ENCODE data around the gene TUBGCP3. TPM values are rescaled to one million over a fixed set of nuclear protein-coding genes. Genes with fewer than 3 reads are reported as not detected.
A peak's percentile ranks its signal among the peaks of the same experiment; 100 is the strongest.

The TUBGCP3 gene
- total and polyA plus RNA-seq, 5 donors from 2014 or later = 10.9 to 40.7 (median 15.0) TPM

DNA sequence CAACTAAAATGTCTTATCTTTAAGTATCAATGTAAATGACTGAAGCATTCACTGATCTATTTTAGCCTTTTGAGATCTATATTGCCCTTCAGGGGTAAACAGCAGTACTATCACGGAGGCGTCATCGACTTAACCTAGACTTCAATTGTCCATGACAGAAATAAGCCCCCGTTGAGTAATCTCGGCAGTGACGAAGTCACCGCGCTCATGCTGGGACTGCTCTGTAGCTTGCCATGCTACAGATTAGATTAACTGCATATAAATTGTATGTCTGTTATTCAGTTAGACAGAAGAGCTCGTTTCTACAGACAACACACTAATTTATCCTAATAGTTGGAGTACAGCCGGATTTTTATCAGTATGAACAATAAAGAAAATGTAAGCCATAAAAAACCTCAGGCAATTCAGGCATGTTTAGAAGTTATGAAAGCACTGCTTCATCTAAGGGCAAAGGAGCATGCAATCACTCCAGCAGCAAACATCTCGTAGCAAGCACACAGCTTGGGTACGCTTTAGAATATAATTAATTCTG, 56.6 kb downstream of the TUBGCP3 start:
- no peaks in the 10 kb centered on the region for H3K27me3 Mint-ChIP-seq
- no peak for DNase-seq
- no peak overlapping the region for H3K27ac Mint-ChIP-seq
- Histone ChIP-seq H3K27me3 (ENCODE audit: control insufficient read depth, insufficient read depth, low read length) (no peaks in the 10 kb centered on the region), H3K9me3 (ENCODE audit: control insufficient read depth in 2 of 2, low read length in 2 of 2) (no peaks in the 10 kb centered on the region), H3K27ac (ENCODE audit: insufficient read depth, low read length, poor library complexity, severe bottlenecking) (no peak overlapping the region), H3K36me3 (ENCODE audit: control insufficient read depth, insufficient read depth, low read length) (no peaks in the 10 kb centered on the region), H3K4me3 (ENCODE audit: low read depth, low read length) (no peak overlapping the region), H3K4me1 (ENCODE audit: control insufficient read depth, insufficient read depth, low read length, poor library complexity, severe bottlenecking) (peaks cover 11% of the 10 kb centered on the region)
- H3K4me1 Mint-ChIP-seq = peaks cover 4 to 21% (median 13%) of the 10 kb centered on the region in 4 donors
- H3K4me3 Mint-ChIP-seq = no peak overlapping the region
- H3K9me3 Mint-ChIP-seq = no peaks in the 10 kb centered on the region
- ATAC-seq (ENCODE audit: low read depth in 2 of 2) = no peak
- no peaks in the 10 kb centered on the region for H3K36me3 Mint-ChIP-seq

- H3K4me3 ChIP-seq (ENCODE audit: low read depth, low read length) = no peak overlapping the region
- no peak for ATAC-seq (ENCODE audit: low read depth in 2 of 2)
- Mint-ChIP-seq H3K36me3 (no peaks in the 10 kb centered on the region), H3K9me3 (no peaks in the 10 kb centered on the region), H3K27ac (no peak overlapping the region), H3K27me3 (no peaks in the 10 kb centered on the region), H3K4me3 (no peak overlapping the region), H3K4me1 (peaks cover 4 to 21% (median 13%) of the 10 kb centered on the region in 4 donors)
- no peak for DNase-seq
- H3K4me1 ChIP-seq (ENCODE audit: control insufficient read depth, insufficient read depth, low read length, poor library complexity, severe bottlenecking) = peaks cover 11% of the 10 kb centered on the region
- no peaks in the 10 kb centered on the region for H3K27me3 ChIP-seq (ENCODE audit: control insufficient read depth, insufficient read depth, low read length)
- peaks cover 3% of the 10 kb centered on the region for H3K36me3 ChIP-seq (ENCODE audit: control insufficient read depth, insufficient read depth, low read length)
- H3K27ac ChIP-seq (ENCODE audit: insufficient read depth, low read length, poor library complexity, severe bottlenecking) = no peak overlapping the region
- no peaks in the 10 kb centered on the region for H3K9me3 ChIP-seq (ENCODE audit: control insufficient read depth in 2 of 2, low read length in 2 of 2)
Observed at GRCh38 chr13:112530861-112531260, 57.1 kb downstream of the TUBGCP3 start.

GRCh38 chr13:112529216-112529615, 58.7 kb downstream of the TUBGCP3 start:
- Histone ChIP-seq H3K27me3 (ENCODE audit: control insufficient read depth, insufficient read depth, low read length) (no peaks in the 10 kb centered on the region), H3K4me1 (ENCODE audit: control insufficient read depth, insufficient read depth, low read length, poor library complexity, severe bottlenecking) (peaks cover 11% of the 10 kb centered on the region), H3K27ac (ENCODE audit: insufficient read depth, low read length, poor library complexity, severe bottlenecking) (no peak overlapping the region), H3K36me3 (ENCODE audit: control insufficient read depth, insufficient read depth, low read length) (peaks cover 12% of the 10 kb centered on the region), H3K4me3 (ENCODE audit: low read depth, low read length) (no peak overlapping the region), H3K9me3 (ENCODE audit: control insufficient read depth in 2 of 2, low read length in 2 of 2) (no peaks in the 10 kb centered on the region)
- Mint-ChIP-seq H3K4me3 (no peak overlapping the region), H3K9me3 (no peaks in the 10 kb centered on the region), H3K27me3 (no peaks in the 10 kb centered on the region), H3K4me1 (peaks cover 2 to 13% (median 8%) of the 10 kb centered on the region in 4 donors), H3K36me3 (no peaks in the 10 kb centered on the region), H3K27ac (no peak overlapping the region)
- DNase-seq (no peak), ATAC-seq (ENCODE audit: low read depth in 2 of 2) (no peak)

DNA sequence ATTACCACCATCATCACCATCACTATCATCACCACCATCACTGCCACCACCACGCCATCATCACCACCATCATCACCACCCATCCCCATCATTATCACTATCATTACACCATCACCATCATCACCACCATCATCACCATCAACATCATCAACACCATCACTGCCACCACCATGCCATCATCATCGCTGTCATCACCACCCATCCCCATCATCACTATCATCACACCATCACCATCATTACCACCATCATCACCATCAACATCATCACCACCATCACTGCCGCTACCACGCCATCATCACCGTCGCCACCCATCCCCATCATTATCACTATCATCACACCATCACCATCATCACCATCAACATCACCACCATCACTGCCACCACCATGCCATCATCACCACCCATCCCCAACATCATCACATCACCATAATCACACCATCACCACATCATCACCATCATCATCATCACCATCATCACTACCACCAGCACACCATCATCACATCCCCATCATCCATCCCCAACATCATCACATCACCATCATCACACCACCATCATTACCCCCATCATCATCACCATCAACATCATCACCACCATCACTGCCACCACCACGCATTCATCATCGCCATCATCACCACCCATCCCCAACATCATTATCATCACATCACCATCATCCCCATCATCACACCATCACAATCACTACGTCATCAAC, 61.7 kb downstream of the TUBGCP3 start:
- no peak overlapping the region for H3K27ac Mint-ChIP-seq
- H3K9me3 Mint-ChIP-seq = no peaks in the 10 kb centered on the region
- DNase-seq (no peak), ATAC-seq (ENCODE audit: low read depth in 2 of 2) (no peak)
- no peaks in the 10 kb centered on the region for H3K27me3 Mint-ChIP-seq
- peaks cover 29% of the 10 kb centered on the region for H3K36me3 ChIP-seq (ENCODE audit: control insufficient read depth, insufficient read depth, low read length)
- H3K27ac ChIP-seq (ENCODE audit: insufficient read depth, low read length, poor library complexity, severe bottlenecking) = no peak overlapping the region
- H3K9me3 ChIP-seq (ENCODE audit: control insufficient read depth in 2 of 2, low read length in 2 of 2) = no peaks in the 10 kb centered on the region
- H3K27me3 ChIP-seq (ENCODE audit: control insufficient read depth, insufficient read depth, low read length) = no peaks in the 10 kb centered on the region
- H3K36me3 Mint-ChIP-seq = peaks cover 7% of the 10 kb centered on the region
- H3K4me1 ChIP-seq (ENCODE audit: control insufficient read depth, insufficient read depth, low read length, poor library complexity, severe bottlenecking) = no peaks in the 10 kb centered on the region
- peaks cover 0 to 3% (median under 1%) of the 10 kb centered on the region in 4 donors for H3K4me1 Mint-ChIP-seq
- no peak overlapping the region for H3K4me3 Mint-ChIP-seq
- H3K4me3 ChIP-seq (ENCODE audit: low read depth, low read length) = no peak overlapping the region

GRCh38 chr13:112525356-112525945, 62.5 kb downstream of the TUBGCP3 start:
- no peak overlapping the region for H3K4me3 Mint-ChIP-seq
- H3K36me3 ChIP-seq (ENCODE audit: control insufficient read depth, insufficient read depth, low read length) = peaks cover 34% of the 10 kb centered on the region

DNA sequence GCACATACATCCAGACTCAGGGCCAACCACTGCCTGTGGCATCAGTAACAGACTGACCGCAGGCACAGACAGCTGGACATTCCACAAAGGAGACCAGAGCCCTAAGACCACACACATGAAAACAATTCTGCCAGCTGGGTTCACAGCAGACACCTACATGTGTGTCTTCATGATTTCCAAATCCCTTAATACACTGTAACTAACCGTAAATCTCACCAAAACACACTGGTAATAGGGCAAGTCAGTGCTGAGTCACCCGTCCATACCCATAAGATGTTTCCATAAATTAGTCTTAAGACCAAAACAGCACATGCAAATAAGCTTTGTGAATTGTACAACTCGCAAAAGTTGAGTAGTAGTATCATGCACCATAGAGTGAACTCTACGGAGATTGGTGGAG, 65.4 kb downstream of the TUBGCP3 start:
- ATAC-seq (ENCODE audit: low read depth in 2 of 2) = no peak
- H3K36me3 ChIP-seq (ENCODE audit: control insufficient read depth, insufficient read depth, low read length) = peaks cover 58% of the 10 kb centered on the region
- no peaks in the 10 kb centered on the region for H3K27me3 ChIP-seq (ENCODE audit: control insufficient read depth, insufficient read depth, low read length)

More at GRCh38 chr13:112525356-112525945, 62.5 kb downstream of the TUBGCP3 start:
- H3K27ac ChIP-seq (ENCODE audit: insufficient read depth, low read length, poor library complexity, severe bottlenecking) = no peak overlapping the region
- Mint-ChIP-seq H3K27ac (no peak overlapping the region), H3K9me3 (no peaks in the 10 kb centered on the region), H3K4me1 (no peaks in the 10 kb centered on the region), H3K36me3 (peaks cover 15% of the 10 kb centered on the region), H3K27me3 (no peaks in the 10 kb centered on the region)
- no peaks in the 10 kb centered on the region for H3K9me3 ChIP-seq (ENCODE audit: control insufficient read depth in 2 of 2, low read length in 2 of 2)
- H3K4me3 ChIP-seq (ENCODE audit: low read depth, low read length) = no peak overlapping the region
- H3K4me1 ChIP-seq (ENCODE audit: control insufficient read depth, insufficient read depth, low read length, poor library complexity, severe bottlenecking) = no peaks in the 10 kb centered on the region
- no peak for ATAC-seq (ENCODE audit: low read depth in 2 of 2)
- no peak for DNase-seq
- no peaks in the 10 kb centered on the region for H3K27me3 ChIP-seq (ENCODE audit: control insufficient read depth, insufficient read depth, low read length)

DNA sequence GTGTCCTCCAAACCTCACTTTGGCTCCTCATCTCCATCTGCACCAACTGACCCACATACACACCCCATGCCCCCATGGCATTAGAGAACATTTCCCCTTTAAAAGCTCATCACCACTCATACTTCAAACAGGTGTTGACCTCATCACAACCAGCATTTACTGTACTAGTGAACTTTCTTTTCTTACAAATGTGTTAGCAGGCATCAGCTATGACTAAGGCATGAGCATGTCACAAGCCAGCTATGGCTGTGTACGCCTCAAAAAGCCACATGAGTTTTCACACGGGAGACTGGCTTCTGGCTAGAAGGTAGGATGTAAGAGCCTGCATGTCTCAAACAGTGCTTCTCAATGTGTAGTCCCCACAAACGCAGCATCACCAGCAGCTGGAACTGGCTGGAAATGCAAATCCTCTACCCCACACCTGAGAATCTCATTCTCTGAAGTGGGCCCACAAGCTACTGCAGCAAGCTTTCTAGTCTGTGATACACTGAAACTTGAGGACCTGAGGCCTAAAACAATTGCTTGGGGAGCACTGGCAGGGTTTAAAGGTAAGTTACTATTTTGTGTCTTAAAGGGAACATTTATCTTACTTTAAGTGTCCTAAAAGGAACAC, 66.8 kb downstream of the TUBGCP3 start:
- Histone ChIP-seq H3K4me3 (ENCODE audit: low read depth, low read length) (no peak overlapping the region), H3K9me3 (ENCODE audit: control insufficient read depth in 2 of 2, low read length in 2 of 2) (no peaks in the 10 kb centered on the region), H3K36me3 (ENCODE audit: control insufficient read depth, insufficient read depth, low read length) (peaks cover 71% of the 10 kb centered on the region), H3K27me3 (ENCODE audit: control insufficient read depth, insufficient read depth, low read length) (no peaks in the 10 kb centered on the region), H3K4me1 (ENCODE audit: control insufficient read depth, insufficient read depth, low read length, poor library complexity, severe bottlenecking) (no peaks in the 10 kb centered on the region), H3K27ac (ENCODE audit: insufficient read depth, low read length, poor library complexity, severe bottlenecking) (no peak overlapping the region)
- Mint-ChIP-seq H3K4me1 (no peaks in the 10 kb centered on the region), H3K27ac (peak overlapping the region in 1 of 3 donors; percentile 14), H3K9me3 (no peaks in the 10 kb centered on the region), H3K4me3 (no peak overlapping the region), H3K27me3 (no peaks in the 10 kb centered on the region), H3K36me3 (peaks cover 37% of the 10 kb centered on the region)
- DNase-seq = no peak
- ATAC-seq (ENCODE audit: low read depth in 2 of 2) = no peak

More for the DNA sequence above, 65.4 kb downstream of the TUBGCP3 start:
- no peak overlapping the region for H3K4me3 ChIP-seq (ENCODE audit: low read depth, low read length)
- Mint-ChIP-seq H3K4me3 (no peak overlapping the region), H3K9me3 (no peaks in the 10 kb centered on the region), H3K27ac (peak overlapping the region in 2 of 3 donors; percentile 31 to 39), H3K36me3 (peaks cover 26% of the 10 kb centered on the region), H3K4me1 (no peaks in the 10 kb centered on the region), H3K27me3 (no peaks in the 10 kb centered on the region)
- no peak overlapping the region for H3K27ac ChIP-seq (ENCODE audit: insufficient read depth, low read length, poor library complexity, severe bottlenecking)
- H3K4me1 ChIP-seq (ENCODE audit: control insufficient read depth, insufficient read depth, low read length, poor library complexity, severe bottlenecking) = no peaks in the 10 kb centered on the region
- DNase-seq = no peak
- no peaks in the 10 kb centered on the region for H3K9me3 ChIP-seq (ENCODE audit: control insufficient read depth in 2 of 2, low read length in 2 of 2)

All from CD4-positive, CD25-positive, alpha-beta regulatory T cell (primary cell).